Spinal cord (tissue), 10 donors: ENCODE measurements around the gene AFF2. TPM values are rescaled to one million over a fixed set of nuclear protein-coding genes. Genes with fewer than 3 reads are reported as not detected.

ENCODE experiments used
- DNase-seq, 6 donors: peaks; one replicate each; pipeline versions ENCODE4 v3.0.0 to v3.0.0-alpha.2; 2013 to 2015; ENCODE audit warnings: low spot score in 6 of 6, low read depth in 4 of 6
- H3K27ac ChIP-seq: one replicate; pipeline ENCODE4 v1.5.1; 2013; ENCODE audit warnings: low read depth, low read length, control low read depth
- H3K27me3 ChIP-seq: one replicate; pipeline ENCODE4 v1.6.1; 2013; ENCODE audit warnings: low read length; ENCODE audit not compliant: control insufficient read depth, insufficient read depth
- H3K36me3 ChIP-seq: one replicate; pipeline ENCODE4 v1.6.1; 2013; ENCODE audit warnings: low read length; ENCODE audit not compliant: control insufficient read depth, insufficient read depth
- H3K4me1 ChIP-seq: one replicate; pipeline ENCODE4 v1.6.1; 2013; ENCODE audit warnings: low read length; ENCODE audit not compliant: control insufficient read depth, insufficient read depth
- H3K4me3 ChIP-seq: one replicate; pipeline ENCODE4 v1.5.1; 2013; ENCODE audit warnings: low read depth, low read length, control low read depth
- H3K9me3 ChIP-seq: one replicate; pipeline ENCODE4 v1.6.1; 2013; ENCODE audit warnings: low read length; ENCODE audit not compliant: control insufficient read depth, insufficient read depth
- WGBS: methylation state at CpG from one replicate; pipeline ENCODE4 v1.1.5; 2013; ENCODE audit warnings: missing lambda C conversion rate; ENCODE audit not compliant: insufficient coverage; 5-methylcytosine and 5-hydroxymethylcytosine counted together
- polyA plus RNA-seq, 2 donors: library from polyadenylated mRNA; unstranded; fragments of 120-200 nt; gene quantifications; one replicate each; pipeline ENCODE4 v1.2.1, GENCODE V29; 2013; ENCODE audit not compliant: insufficient read length in 2 of 2
- total RNA-seq, 2 donors: library from RNA; depleted of rRNA in 1 of 2; stranded (reverse); fragments of 120-200 nt in 1 of 2; fragments of >200 nt in 1 of 2; gene quantifications; one replicate each; pipeline versions ENCODE4 v1.2.3 to v1.2.4, GENCODE V29; 2013 to 2014
- donor health status: healthy.

Gene AFF2
- total and polyA plus RNA-seq, 4 donors: 14.5 to 49.8 (median 33.1) TPM

GRCh38 chrX:148573119-148573518 is 72.7 kb downstream of the AFF2 start:
- Histone ChIP-seq H3K27ac (no peak overlapping the region), H3K4me3 (no peak overlapping the region), H3K27me3 (no peaks in the 10 kb centered on the region), H3K36me3 (no peaks in the 10 kb centered on the region), H3K9me3 (no peaks in the 10 kb centered on the region), H3K4me1 (no peaks in the 10 kb centered on the region)
- DNase-seq: no peak
- WGBS: 83% methylated on average over 2 of the region's 4 CpGs

DNA sequence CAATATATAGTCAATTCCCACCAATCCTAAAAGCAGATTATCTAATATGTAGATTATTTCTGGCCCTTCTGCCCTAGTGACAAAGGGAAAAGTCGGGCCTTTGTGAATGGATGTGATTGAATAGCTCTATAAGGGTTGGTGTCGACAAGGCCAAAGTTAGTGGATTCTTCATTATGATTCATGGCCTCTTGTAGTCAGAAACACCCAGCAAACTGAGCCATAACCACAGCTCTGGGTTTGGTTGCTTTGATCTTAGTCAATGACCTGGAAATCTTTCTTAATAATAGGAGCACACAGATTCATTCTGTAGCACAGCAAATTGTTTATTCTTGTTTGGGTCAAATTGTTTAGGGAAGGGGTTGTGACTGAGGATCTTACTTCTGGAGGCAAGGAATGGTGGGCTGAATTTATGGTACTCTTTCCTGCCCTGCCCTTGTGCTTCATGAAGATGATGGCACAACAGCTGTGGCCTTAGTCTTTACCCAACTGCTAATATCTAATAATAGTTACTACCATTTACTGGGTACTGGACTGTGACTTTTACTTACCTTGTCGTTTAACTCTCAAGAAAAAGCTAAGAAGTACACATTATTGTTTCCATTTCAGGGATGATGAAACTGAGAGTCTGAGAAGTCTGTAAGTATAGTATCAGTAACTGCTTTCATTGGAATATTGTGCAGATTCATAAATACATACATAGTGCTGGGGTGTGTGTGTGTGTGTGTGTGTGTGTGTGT is 74.0 kb downstream of the AFF2 start:
- Histone ChIP-seq H3K4me1 (no peaks in the 10 kb centered on the region), H3K9me3 (no peaks in the 10 kb centered on the region), H3K4me3 (no peak overlapping the region), H3K27ac (no peak overlapping the region), H3K27me3 (no peaks in the 10 kb centered on the region), H3K36me3 (no peaks in the 10 kb centered on the region)
- 0% methylated on average over 1 of the region's 3 CpGs for WGBS
- DNase-seq: no peak

- Histone ChIP-seq H3K9me3 (no peaks in the 10 kb centered on the region), H3K4me3 (no peak overlapping the region), H3K27ac (no peak overlapping the region), H3K27me3 (no peaks in the 10 kb centered on the region), H3K4me1 (no peaks in the 10 kb centered on the region), H3K36me3 (no peaks in the 10 kb centered on the region)
- DNase-seq: peak in 2 of 6 donors; percentile 12 to 58
- no CpG with 5 or more reads among the region's 6 CpGs for WGBS
These were observed 76.0 kb downstream of the AFF2 start for GRCh38 chrX:148576396-148576795.

- H3K36me3 ChIP-seq: no peaks in the 10 kb centered on the region
- no peaks in the 10 kb centered on the region for H3K27me3 ChIP-seq
- 58% methylated on average over 3 of the region's 3 CpGs for WGBS
- H3K4me3 ChIP-seq: no peak overlapping the region
- peaks cover 1% of the 10 kb centered on the region for H3K9me3 ChIP-seq
- DNase-seq: peak in 1 of 6 donors; percentile 35
- no peaks in the 10 kb centered on the region for H3K4me1 ChIP-seq
- H3K27ac ChIP-seq: no peak overlapping the region
These were observed 77.3 kb downstream of the AFF2 start for GRCh38 chrX:148577741-148578140.

GRCh38 chrX:148580016-148580415 is 79.6 kb downstream of the AFF2 start:
- WGBS: no CpG with 5 or more reads among the region's 1 CpG
- H3K9me3 ChIP-seq: peaks cover 2% of the 10 kb centered on the region
- DNase-seq: peak in 1 of 6 donors; percentile 42
- no peaks in the 10 kb centered on the region for H3K27me3 ChIP-seq
- no peaks in the 10 kb centered on the region for H3K4me1 ChIP-seq
- no peak overlapping the region for H3K4me3 ChIP-seq
- no peak overlapping the region for H3K27ac ChIP-seq
- H3K36me3 ChIP-seq: no peaks in the 10 kb centered on the region

DNA sequence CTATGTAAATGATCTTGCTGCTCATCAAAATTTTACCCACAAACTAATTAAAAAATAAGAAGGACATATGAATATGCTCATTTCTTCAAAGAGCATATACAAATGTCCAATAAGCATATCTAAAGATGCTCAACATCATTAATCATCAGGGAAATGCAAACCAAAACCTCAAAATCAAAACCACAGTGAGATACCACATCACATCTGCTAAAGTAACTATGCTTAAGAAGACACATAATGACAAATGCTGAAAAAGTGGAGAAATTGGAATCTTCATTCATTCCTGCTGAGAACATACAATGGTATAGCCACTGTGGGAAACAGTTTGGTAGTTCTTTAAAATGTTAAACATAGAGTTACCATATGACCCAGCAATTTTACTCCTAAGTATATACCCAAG is 81.9 kb downstream of the AFF2 start:
- no peaks in the 10 kb centered on the region for H3K4me1 ChIP-seq
- H3K27ac ChIP-seq: no peak overlapping the region
- H3K36me3 ChIP-seq: no peaks in the 10 kb centered on the region
- no peaks in the 10 kb centered on the region for H3K27me3 ChIP-seq
- no peak overlapping the region for H3K4me3 ChIP-seq
- no peak for DNase-seq
- H3K9me3 ChIP-seq: peaks cover 2% of the 10 kb centered on the region

DNA sequence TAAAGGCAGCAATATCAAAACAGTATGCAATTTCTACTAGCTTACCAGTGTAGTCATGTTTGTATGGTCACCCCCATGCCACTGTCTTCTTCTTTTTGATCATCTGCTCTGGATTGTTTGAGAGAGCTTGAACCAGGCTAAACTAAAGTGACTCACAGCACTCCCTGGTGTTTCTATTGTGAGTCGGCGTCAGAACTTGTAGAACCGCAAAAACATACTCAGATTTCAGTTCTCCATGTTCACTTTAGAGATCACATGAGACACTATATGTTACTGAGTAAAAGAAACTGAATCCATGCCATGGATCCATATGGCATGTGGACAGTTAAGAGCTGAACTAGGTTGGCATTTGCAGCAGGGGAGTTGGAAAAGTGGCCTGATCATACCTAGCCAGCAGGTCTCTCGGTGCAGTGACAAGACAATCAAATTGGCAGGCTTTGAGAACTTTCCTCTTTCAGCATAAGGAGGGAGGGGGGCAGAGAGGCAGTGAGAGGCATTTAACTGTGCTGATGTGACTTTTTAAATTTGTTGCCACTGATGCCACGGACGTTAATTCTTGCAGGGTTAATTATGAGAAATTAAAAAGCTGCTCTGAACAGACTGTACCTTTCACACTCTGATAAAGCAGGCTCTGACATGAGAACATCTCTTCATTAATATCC is 88.4 kb downstream of the AFF2 start:
- no peaks in the 10 kb centered on the region for H3K36me3 ChIP-seq
- no peak for DNase-seq
- H3K4me3 ChIP-seq: no peak overlapping the region
- H3K27ac ChIP-seq: no peak overlapping the region
- no peaks in the 10 kb centered on the region for H3K27me3 ChIP-seq
- WGBS: 33% methylated on average over 1 of the region's 6 CpGs
- H3K4me1 ChIP-seq: no peaks in the 10 kb centered on the region
- H3K9me3 ChIP-seq: no peaks in the 10 kb centered on the region

DNA sequence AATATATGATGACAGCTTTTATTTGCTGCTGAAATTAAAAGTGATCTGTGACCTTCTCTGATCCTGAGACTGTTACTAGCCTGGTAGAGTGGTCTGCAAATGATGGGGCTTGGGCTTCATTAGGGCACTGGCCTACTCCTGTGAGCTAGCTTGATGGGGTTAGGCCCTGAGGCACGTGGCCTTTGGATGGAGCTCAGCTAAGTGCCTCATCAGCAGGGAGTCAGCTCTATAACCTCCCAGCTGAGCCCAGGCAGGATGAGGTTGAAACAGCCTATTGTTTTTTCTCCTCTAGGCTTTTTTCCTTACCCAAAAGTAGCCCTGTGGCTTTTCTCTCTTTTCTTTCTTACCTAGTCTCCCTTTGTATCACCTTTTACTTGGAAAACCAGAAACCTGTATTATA is 92.2 kb downstream of the AFF2 start:
- Histone ChIP-seq H3K27me3 (no peaks in the 10 kb centered on the region), H3K36me3 (no peaks in the 10 kb centered on the region), H3K4me3 (no peak overlapping the region), H3K27ac (no peak overlapping the region), H3K9me3 (no peaks in the 10 kb centered on the region), H3K4me1 (no peaks in the 10 kb centered on the region)
- DNase-seq: no peak
- 42% methylated on average over 1 of the region's 1 CpG for WGBS

DNA sequence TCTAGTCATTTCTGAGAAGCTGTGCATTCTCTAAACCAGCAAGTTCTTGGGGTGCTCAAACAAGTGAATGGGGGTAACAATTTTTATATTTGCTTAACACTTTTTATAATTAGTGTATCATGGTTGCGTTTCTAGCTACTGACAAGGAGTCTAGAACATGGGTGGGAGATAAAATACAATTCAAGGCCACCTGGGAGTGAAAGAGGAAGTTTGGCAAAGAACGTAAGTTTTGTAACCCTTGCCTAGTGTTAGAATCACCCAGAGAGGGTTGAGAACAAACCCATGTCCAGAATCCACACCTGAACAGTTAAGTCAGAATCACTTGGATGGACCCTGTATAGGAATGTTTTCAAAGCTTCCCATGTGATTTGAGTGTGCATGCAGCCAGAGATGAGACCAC is 92.7 kb downstream of the AFF2 start:
- no peaks in the 10 kb centered on the region for H3K27me3 ChIP-seq
- H3K36me3 ChIP-seq: no peaks in the 10 kb centered on the region
- H3K9me3 ChIP-seq: no peaks in the 10 kb centered on the region
- H3K4me1 ChIP-seq: no peaks in the 10 kb centered on the region
- no CpG with 5 or more reads among the region's 2 CpGs for WGBS
- H3K4me3 ChIP-seq: no peak overlapping the region
- H3K27ac ChIP-seq: no peak overlapping the region
- no peak for DNase-seq

- DNase-seq: no peak
- H3K27me3 ChIP-seq: no peaks in the 10 kb centered on the region
- H3K4me3 ChIP-seq: no peak overlapping the region
- H3K4me1 ChIP-seq: no peaks in the 10 kb centered on the region
- WGBS: 34% methylated on average over 3 of the region's 4 CpGs
- no peaks in the 10 kb centered on the region for H3K36me3 ChIP-seq
- no peak overlapping the region for H3K27ac ChIP-seq
- H3K9me3 ChIP-seq: no peaks in the 10 kb centered on the region
These were observed 93.6 kb downstream of the AFF2 start for GRCh38 chrX:148593987-148594386.
